ENCODE data around the gene PTGS1.

PTGS1 gene

DNA sequence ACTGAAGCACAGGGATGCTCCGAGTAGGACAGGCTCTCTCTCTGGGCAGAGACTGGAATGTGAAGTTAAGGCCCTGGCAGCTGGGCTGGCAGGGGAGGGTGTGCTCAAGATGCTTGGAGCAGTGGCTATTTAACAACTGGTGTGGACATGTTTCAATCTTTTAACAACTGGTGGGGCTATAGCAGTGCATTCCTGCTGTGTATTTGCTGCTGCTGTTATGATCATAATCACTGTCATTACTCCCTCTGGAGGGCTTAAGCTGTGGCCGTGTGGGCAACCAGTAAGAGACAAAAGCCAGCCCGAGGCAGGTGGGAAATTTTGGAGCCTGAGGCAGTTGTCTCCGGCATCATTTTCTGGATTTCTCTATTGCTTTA, 33.3 kb upstream of the PTGS1 start:
- H3K4me3 ChIP-seq (replicated peaks; ENCODE audit: low read depth, low read length), result no peak overlapping the region
- TF ChIP-seq CTCF (IDR thresholded peaks at IDR 0.05; ENCODE audit: low read depth, low read length, missing control alignments), result no peak
- DNase-seq (ENCODE audit: extremely low read depth, low read depth), result no peak

DNA sequence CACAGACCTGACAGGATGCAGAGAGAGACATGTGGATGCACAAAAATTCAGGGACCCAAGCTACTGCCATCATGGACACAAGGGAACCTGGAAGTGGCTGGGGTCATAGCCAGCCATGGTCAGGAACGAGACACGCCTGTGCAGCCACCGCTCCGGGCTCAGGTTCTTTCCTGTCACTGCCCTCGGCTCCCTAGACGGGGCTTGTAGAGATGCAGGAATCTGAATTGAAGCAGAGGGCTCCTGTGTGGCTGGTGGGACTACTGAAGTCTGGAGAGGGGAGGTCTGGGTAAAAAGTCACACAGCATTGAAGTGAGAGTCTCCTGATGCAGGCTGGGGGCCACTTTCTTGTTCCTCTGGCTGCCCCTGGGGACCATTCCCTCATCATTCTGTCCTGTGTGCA, 32.3 kb upstream of the PTGS1 start:
- H3K4me3 ChIP-seq (replicated peaks; ENCODE audit: low read depth, low read length), result no peak overlapping the region
- no peak for DNase-seq (ENCODE audit: extremely low read depth, low read depth)
- TF ChIP-seq CTCF (IDR thresholded peaks at IDR 0.05; ENCODE audit: low read depth, low read length, missing control alignments), result no peak

DNA sequence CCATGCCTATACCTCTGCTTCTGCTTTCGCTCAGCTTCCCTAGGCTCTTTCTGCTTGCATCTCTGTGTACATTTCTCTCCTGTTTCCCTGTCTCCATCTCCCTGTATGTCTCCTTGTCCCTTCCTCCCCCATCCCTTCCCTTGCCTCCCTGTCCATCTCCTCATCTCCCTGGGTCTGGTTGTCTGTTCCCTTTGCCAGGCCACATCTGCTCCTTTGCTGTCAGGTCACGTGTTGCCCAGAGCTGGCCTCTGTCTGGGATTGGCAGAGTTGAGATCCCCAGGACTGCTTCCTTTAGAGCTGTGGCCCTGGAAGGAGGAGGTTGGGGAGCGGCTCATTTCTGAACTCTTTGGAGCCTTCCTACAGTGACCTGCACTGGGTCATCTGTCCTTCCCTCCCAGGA, 31.8 kb upstream of the PTGS1 start:
- no peak for TF ChIP-seq CTCF (IDR thresholded peaks at IDR 0.05; ENCODE audit: low read depth, low read length, missing control alignments)
- no peak overlapping the region for H3K4me3 ChIP-seq (replicated peaks; ENCODE audit: low read depth, low read length)
- no peak for DNase-seq (ENCODE audit: extremely low read depth, low read depth)

GRCh38 chr9:122339579-122339978, 31.2 kb upstream of the PTGS1 start:
- DNase-seq (ENCODE audit: extremely low read depth, low read depth), result no peak
- H3K4me3 ChIP-seq (replicated peaks; ENCODE audit: low read depth, low read length), result no peak overlapping the region
- no peak for TF ChIP-seq CTCF (IDR thresholded peaks at IDR 0.05; ENCODE audit: low read depth, low read length, missing control alignments)

GRCh38 chr9:122340161-122340560, 30.7 kb upstream of the PTGS1 start:
- TF ChIP-seq CTCF (IDR thresholded peaks at IDR 0.05; ENCODE audit: low read depth, low read length, missing control alignments), result no peak
- DNase-seq (ENCODE audit: extremely low read depth, low read depth), result no peak
- H3K4me3 ChIP-seq (replicated peaks; ENCODE audit: low read depth, low read length), result no peak overlapping the region

GRCh38 chr9:122342323-122343050, 28.3 kb upstream of the PTGS1 start:
- no peak for DNase-seq (ENCODE audit: extremely low read depth, low read depth)
- H3K4me3 ChIP-seq (replicated peaks; ENCODE audit: low read depth, low read length), result no peak overlapping the region
- no peak for TF ChIP-seq CTCF (IDR thresholded peaks at IDR 0.05; ENCODE audit: low read depth, low read length, missing control alignments)

Measured in HFF-Myc (cell line).